GM12892 (cell line): ENCODE results near the gene MEGF9.

ENCODE experiments used
- POLR2A ChIP-seq: IDR thresholded peaks from 2 replicates; pipeline ENCODE4 v1.6.1; 2011; ENCODE audit warnings: low read depth, low read length, control low read depth
- POLR2AphosphoS5 ChIP-seq: IDR thresholded peaks from 2 replicates; pipeline ENCODE4 v1.6.1; 2011; ENCODE audit warnings: low read depth, low read length, control low read depth

DNA sequence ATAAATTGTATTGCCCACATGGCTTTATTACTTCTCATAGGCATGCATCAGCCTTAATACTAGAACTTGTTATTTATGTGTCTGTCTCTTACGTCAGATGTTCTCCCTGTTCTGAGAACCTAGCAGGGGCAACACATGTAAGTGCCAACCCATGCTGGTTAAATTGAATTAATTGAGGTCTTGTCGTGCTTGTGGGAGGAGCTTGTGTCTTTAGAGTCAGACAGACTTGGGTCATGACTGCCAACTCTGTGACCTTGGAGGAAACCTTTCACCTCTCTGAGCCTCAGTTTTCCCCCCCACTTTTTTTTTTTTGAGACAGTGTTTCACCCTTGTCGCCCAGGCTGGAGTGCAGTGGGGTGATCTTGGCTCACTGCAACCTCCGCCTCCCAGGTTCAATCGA is 2.2 kb upstream of the MEGF9 start:
- TF ChIP-seq POLR2AphosphoS5 (no peak), POLR2A (no peak)
